Caco-2 (cell line): ENCODE results near the gene PLEKHG1. TPM values are rescaled to one million over a fixed set of nuclear protein-coding genes. Genes with fewer than 3 reads are reported as not detected.

ENCODE experiments used
- BruUV-seq: library from RNA; stranded (reverse); fragments of 400-500 nt; replicated peaks from 2 replicates; lab custom pipeline; 2021; lab: Mats Ljungman, UMichigan
- CTCF ChIA-PET: fragments of 300-600 bp; sonication (Branson Sonifier 250); formaldehyde crosslinking; loops from one replicate; lab custom pipeline; 2022; ENCODE audit warnings: antibody characterized with exemption; lab: Charles Lee
- POLR2A ChIA-PET: fragments of 300-600 bp; sonication (Branson Sonifier 250); formaldehyde crosslinking; loops from one replicate; lab custom pipeline; 2022; ENCODE audit warnings: antibody characterized with exemption; lab: Charles Lee
- DNase-seq, 2 experiments: peaks; one replicate each; pipeline versions ENCODE4 v3.0.0 to v3.0.0-alpha.2; 2020 to 2022
- H3K27me3 ChIP-seq: replicated peaks from 2 replicates; pipeline ENCODE4 v1.6.0; 2011; ENCODE audit warnings: low read length; ENCODE audit not compliant: control insufficient read depth, insufficient read depth
- H3K36me3 ChIP-seq: 2 replicates; pipeline ENCODE4 v1.5.1; 2011; ENCODE audit warnings: low read length; ENCODE audit not compliant: control insufficient read depth, insufficient read depth
- H3K4me1 ChIP-seq: fragments of 250-450 bp; sonication (Bioruptor Pico); 2 replicates; pipeline ENCODE4 v1.5.1; 2020; ENCODE audit warnings: mild to moderate bottlenecking
- H3K4me3 ChIP-seq: 2 replicates; pipeline ENCODE4 v1.5.1; 2011; ENCODE audit warnings: low read depth, mild to moderate bottlenecking, control low read depth, low read length
- H3K9me3 ChIP-seq: fragments of 250-450 bp; sonication (Bioruptor Pico); 2 replicates; pipeline ENCODE4 v1.5.1; 2020; ENCODE audit warnings: mild to moderate bottlenecking, moderate library complexity
- H3K27ac Mint-ChIP-seq: one replicate; pipeline ENCODE4 v1.8.0; 2022; ENCODE audit warnings: mixed read lengths; ENCODE audit not compliant: unreplicated experiment
- H3K27me3 Mint-ChIP-seq: one replicate; pipeline ENCODE4 v1.8.0; 2022; ENCODE audit warnings: mixed read lengths; ENCODE audit not compliant: insufficient read depth, unreplicated experiment
- H3K36me3 Mint-ChIP-seq: one replicate; pipeline ENCODE4 v1.8.0; 2022; ENCODE audit warnings: mild to moderate bottlenecking, mixed read lengths; ENCODE audit not compliant: insufficient read depth, unreplicated experiment
- H3K4me1 Mint-ChIP-seq: one replicate; pipeline ENCODE4 v1.8.0; 2022; ENCODE audit warnings: low read depth, mixed read lengths; ENCODE audit not compliant: unreplicated experiment
- H3K4me3 Mint-ChIP-seq: one replicate; pipeline ENCODE4 v1.8.0; 2022; ENCODE audit warnings: mild to moderate bottlenecking, moderate library complexity, mixed read lengths; ENCODE audit not compliant: unreplicated experiment
- H3K9me3 Mint-ChIP-seq: one replicate; pipeline ENCODE4 v1.8.0; 2022; ENCODE audit warnings: mixed read lengths; ENCODE audit not compliant: unreplicated experiment
- CTCF ChIP-seq, 2 experiments: fragments of 200-600 bp in 1 of 2; IDR thresholded peaks; 1 replicate in 1 of 2; 2 replicates in 1 of 2; pipeline versions ENCODE4 v1.5.1 to v1.8.0; 2011 to 2022; ENCODE audit warnings: antibody characterized with exemption in 1 of 2, control low read depth in 1 of 2, inconsistent platforms in 1 of 2, low read depth in 1 of 2, low read length in 1 of 2, mild to moderate bottlenecking in 1 of 2, moderate library complexity in 1 of 2; ENCODE audit not compliant: insufficient read depth in 1 of 2, severe bottlenecking in 1 of 2, unreplicated experiment in 1 of 2
- intact Hi-C: fragments of 100-400 bp; cut with micrococcal nuclease; formaldehyde crosslinking; loops from one replicate; pipeline ENCODE4 v1.10.0; 2022; ENCODE audit not compliant: unreplicated experiment
- total RNA-seq: library from RNA; stranded (reverse); gene quantifications from 2 replicates; pipeline ENCODE4 v1.2.3, GENCODE V29; 2022

PLEKHG1 gene
- total RNA-seq, 1 experiment from 2014 or later = 35.0 TPM

GRCh38 chr6:150586850-150587359, 12.8 kb upstream of the PLEKHG1 start:
- peaks cover 3% of the 10 kb centered on the region; the same call in 1 of the 2 replicates for H3K4me1 ChIP-seq
- intact Hi-C loops = no loop called here
- Mint-ChIP-seq H3K27me3 (no peaks in the 10 kb centered on the region), H3K4me3 (no peak overlapping the region), H3K36me3 (no peaks in the 10 kb centered on the region), H3K27ac (no peak overlapping the region), H3K4me1 (peaks cover 1% of the 10 kb centered on the region), H3K9me3 (no peaks in the 10 kb centered on the region)
- no peaks in the 10 kb centered on the region for H3K9me3 ChIP-seq
- H3K27me3 ChIP-seq = no peaks in the 10 kb centered on the region
- H3K36me3 ChIP-seq = no peaks in the 10 kb centered on the region
- ChIA-PET CTCF (no interaction called here), POLR2A (no interaction called here)
- no peak for DNase-seq
- no TSS peak for BruUV-seq
- TF ChIP-seq CTCF (IDR thresholded peaks at IDR 0.05; ENCODE audit: insufficient read depth in 1 of 2, low read depth in 1 of 2, low read length in 1 of 2, severe bottlenecking in 1 of 2, unreplicated experiment in 1 of 2) = no peak
- no peak overlapping the region for H3K4me3 ChIP-seq

GRCh38 chr6:150587637-150588036, 12.0 kb upstream of the PLEKHG1 start:
- BruUV-seq = no TSS peak
- TF ChIP-seq CTCF (IDR thresholded peaks at IDR 0.05; ENCODE audit: insufficient read depth in 1 of 2, low read depth in 1 of 2, low read length in 1 of 2, severe bottlenecking in 1 of 2, unreplicated experiment in 1 of 2) = no peak
- ChIA-PET POLR2A (no interaction called here), CTCF (no interaction called here)
- no peak overlapping the region for H3K27ac Mint-ChIP-seq
- no peaks in the 10 kb centered on the region for H3K36me3 Mint-ChIP-seq
- H3K36me3 ChIP-seq = no peaks in the 10 kb centered on the region
- H3K4me1 ChIP-seq = peaks cover 10% of the 10 kb centered on the region
- H3K27me3 Mint-ChIP-seq = no peaks in the 10 kb centered on the region
- peaks cover 8% of the 10 kb centered on the region for H3K4me1 Mint-ChIP-seq
- intact Hi-C loops = no loop called here
- no peaks in the 10 kb centered on the region for H3K9me3 Mint-ChIP-seq
- H3K9me3 ChIP-seq = no peaks in the 10 kb centered on the region
- no peak for DNase-seq
- H3K4me3 Mint-ChIP-seq = no peak overlapping the region
- no peaks in the 10 kb centered on the region for H3K27me3 ChIP-seq
- H3K4me3 ChIP-seq = no peak overlapping the region

- no peaks in the 10 kb centered on the region for H3K36me3 Mint-ChIP-seq
- H3K27me3 Mint-ChIP-seq = no peaks in the 10 kb centered on the region
- H3K4me1 Mint-ChIP-seq = peaks cover 8% of the 10 kb centered on the region
- H3K4me3 Mint-ChIP-seq = no peak overlapping the region
- Histone ChIP-seq H3K9me3 (no peaks in the 10 kb centered on the region), H3K36me3 (no peaks in the 10 kb centered on the region), H3K4me3 (no peak overlapping the region), H3K4me1 (peaks cover 13% of the 10 kb centered on the region), H3K27me3 (no peaks in the 10 kb centered on the region)
- no TSS peak for BruUV-seq
- DNase-seq = no peak
- ChIA-PET CTCF (no interaction called here), POLR2A (no interaction called here)
- H3K9me3 Mint-ChIP-seq = no peaks in the 10 kb centered on the region
- TF ChIP-seq CTCF (IDR thresholded peaks at IDR 0.05; ENCODE audit: insufficient read depth in 1 of 2, low read depth in 1 of 2, low read length in 1 of 2, severe bottlenecking in 1 of 2, unreplicated experiment in 1 of 2) = no peak
- H3K27ac Mint-ChIP-seq = no peak overlapping the region
- intact Hi-C loops = no loop called here
Measured at GRCh38 chr6:150588888-150589499, 10.7 kb upstream of the PLEKHG1 start.
